ENCODE data around the gene MPDZ.

Gene MPDZ

DNA sequence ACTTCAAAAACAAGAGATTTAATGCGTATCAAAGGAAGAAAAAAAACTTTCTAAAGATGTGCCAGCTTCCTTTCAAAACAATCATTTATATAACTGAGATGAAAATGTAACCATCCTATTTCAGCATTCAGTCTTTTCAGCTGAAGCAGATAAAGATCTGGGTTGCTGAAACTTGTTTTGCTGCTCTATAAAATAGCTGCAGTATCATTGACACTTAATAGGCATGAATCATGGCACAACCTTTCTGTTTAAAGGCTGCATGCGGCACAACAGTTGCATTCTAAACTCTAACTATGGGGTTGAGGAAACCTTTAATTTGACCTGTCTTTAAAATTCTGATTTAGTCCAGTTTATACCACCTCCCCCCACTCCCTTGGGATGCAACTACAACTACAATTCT, 196.7 kb downstream of the MPDZ start:
- no peak for DNase-seq (ENCODE audit: low spot score)

DNA sequence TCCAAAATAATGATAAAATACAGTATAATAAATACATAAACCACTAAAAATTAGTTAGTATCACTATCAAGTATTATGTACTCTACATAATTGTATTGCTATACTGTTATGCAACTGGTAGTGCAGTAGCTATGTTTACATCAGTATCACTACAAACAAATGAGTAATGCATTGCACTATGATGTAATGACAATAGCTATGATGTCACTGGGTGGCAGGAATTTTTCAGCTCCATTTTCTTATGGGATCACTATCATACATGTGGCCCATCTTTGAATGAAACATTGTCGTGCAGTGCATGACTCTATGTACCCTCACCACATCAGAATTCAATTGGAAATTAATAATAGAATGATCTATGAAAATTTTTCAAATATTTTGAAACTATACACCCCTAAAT, 201.3 kb downstream of the MPDZ start:
- DNase-seq (ENCODE audit: low spot score) = no peak

DNA sequence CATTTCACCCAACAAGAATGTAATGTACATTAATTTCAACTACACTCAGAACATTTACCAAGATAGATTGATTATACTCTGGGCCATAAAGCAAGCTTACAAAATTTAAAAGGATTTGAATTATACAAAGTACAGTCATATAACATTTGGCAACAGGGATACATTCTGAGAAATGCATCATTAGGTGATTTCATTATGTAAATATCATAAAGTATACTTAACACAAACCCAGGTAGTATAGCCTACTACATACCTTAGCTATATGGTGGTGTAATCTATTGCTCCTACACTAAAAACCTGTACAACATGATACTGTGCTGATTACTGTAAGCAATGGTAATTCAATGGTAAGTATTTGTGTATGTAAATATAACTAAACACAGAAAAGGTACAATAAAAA, 202.9 kb downstream of the MPDZ start:
- DNase-seq (ENCODE audit: low spot score) = no peak

DNA sequence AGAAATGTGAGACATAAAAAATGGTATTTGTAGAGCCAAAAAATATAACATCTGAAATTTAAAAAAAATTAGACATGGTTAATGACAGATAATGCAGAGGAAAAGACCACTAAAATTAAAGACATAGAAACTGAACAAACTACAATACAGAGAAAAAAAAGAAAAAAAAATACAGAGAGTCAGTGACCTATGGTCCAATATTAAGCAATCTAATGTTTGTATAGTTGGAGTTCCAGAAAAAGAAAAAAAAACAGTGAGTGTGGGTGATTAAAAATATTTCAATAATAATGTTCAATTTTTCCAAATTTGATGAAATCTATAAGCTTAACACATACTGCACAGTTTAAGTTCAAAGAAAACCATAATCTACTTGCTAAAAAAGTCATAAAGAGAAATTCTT, 207.6 kb downstream of the MPDZ start:
- DNase-seq (ENCODE audit: low spot score) = no peak

DNA sequence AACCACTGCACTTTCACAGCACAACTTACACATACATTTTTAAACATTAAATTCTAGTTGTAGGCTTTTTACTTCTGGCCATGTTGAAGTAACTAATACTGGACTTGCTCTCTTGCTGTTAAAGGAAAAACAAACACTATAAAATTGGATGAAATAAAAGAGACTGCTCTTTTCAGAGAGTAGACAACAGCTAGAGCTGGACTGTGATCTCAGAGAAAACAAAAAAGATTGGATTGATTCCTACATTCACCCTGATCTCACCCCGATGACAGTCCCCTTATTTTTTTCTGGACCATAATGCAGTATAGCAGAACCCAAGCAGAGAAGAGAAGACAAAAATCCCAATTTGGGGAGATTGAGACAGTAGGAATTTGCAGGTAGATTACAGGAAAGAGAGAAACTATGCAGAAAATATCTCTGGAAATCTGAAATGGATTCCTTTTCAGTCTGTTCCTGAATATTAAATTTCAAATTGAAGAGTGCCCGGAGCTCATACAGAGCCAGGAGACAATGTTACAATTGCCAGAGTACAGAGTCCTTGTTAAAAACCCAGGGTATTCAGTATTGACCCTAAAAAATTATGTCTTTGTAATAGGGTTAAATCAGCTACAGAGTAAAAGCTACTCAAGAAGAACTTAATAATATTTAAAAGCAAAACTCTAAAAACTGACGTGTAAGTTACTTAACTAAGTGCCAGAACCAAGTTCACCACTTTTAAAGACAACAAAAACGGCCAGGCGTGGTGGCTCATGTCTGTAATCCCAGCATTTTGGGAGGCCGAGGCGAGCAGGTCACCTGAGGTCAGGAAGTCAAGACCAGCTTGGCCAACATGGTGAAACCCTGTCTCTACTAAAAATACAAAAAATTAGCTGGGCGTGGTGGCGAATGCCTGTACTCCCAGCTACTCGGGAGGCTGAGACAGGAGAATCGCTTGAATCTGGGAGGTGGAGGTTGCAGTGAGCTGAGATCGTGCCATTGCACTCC, 208.6 kb downstream of the MPDZ start:
- DNase-seq (ENCODE audit: low spot score) = no peak

DNA sequence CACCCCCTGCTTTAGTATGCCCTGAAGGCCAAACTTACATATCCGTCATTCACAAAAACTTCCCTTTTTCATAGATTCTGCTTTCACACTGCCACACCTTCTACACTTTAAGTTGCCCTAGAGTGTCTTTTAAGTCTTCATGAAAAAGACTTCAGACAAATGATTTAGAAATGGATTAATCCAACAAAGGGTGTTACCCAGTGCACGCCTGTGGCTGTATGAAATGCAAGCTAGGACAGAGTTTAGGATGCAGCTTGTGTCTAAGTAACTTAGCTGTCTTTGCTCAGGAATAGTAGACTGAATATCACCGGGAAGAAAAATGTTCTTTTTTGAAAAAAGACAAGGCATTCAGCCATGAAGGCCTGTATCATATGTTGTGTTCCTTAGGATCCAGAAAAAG, 210.0 kb downstream of the MPDZ start:
- DNase-seq (ENCODE audit: low spot score) = no peak

DNA sequence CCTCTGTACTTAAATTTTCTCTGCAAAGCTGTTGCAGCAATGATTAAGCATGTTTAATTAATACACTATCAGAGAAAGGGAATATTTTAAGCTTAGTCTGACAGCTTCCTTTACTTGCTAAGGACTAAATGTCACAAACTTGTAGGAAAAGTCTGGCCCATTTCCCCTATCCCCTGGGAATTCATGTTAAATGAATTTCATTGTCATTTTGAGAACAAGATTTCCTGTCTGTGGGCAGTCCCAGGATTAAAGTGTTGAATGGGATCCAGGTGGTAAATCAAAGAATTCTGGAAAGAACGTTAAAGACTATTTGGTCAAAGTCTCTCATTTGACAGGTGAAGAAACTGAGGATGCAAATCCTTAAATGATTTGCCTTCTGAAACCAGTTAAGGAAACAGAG, 214.8 kb downstream of the MPDZ start:
- no peak for DNase-seq (ENCODE audit: low spot score)

DNA sequence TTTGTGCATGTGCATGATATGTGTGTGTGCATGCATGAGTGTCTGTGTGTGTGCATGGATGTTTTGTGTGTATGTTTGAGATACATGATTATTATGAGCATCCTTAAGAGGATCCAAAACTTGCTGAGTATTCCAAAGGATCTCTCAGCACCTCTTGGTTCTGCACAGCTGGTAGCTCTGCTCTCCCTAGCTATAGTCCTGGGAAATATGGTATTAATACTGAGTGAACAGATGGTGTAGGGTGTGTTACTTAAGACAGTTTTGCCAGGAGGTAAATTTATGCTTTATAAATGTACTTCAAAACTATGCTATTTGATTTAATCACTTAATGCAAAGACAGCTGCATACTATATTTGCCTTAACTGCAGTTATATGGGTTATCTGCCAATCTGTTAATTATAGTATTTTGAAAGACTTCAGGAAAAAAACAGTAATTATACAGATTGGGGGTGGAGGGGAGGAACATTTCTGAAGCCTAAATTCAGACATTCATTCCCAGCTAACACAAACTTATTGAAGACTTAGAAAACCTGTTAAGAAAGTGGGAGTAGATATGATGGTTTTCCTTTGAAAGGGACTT, 215.5 kb downstream of the MPDZ start:
- no peak for DNase-seq (ENCODE audit: low spot score)

DNA sequence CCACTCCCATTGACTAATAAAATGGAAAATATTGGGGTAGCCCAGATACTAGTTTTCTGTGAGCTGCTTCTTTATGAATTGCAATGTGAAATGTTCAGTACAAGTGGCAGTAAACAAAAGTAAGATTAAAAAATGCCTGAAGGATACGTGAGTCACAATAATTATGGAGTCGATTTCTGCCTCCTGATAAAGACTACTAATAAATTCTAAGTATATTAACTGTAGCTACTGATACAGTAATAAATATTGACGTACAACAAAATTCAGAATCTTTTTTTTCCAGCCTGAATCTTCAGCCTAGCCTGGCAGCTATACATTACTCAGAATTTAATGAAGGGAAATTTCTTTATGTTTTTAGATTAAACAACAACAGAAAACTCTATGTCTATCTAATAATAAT, 218.1 kb downstream of the MPDZ start:
- DNase-seq (ENCODE audit: low spot score) = no peak
